IMR-90 (cell line): Measurements from ENCODE around the gene PTBP2. TPM values are rescaled to one million over a fixed set of nuclear protein-coding genes. Genes with fewer than 3 reads are reported as not detected.

Experiments
- ATAC-seq: fragments of 200-7000 bp; cut with Tn5 transposase; 2 replicates; pipeline ENCODE4 v1.9.1; 2020; ENCODE audit warnings: low read depth, mild to moderate bottlenecking, moderate library complexity
- BruUV-seq: library from RNA; stranded (reverse); fragments of 400-500 nt; replicated peaks from 2 replicates; lab custom pipeline; 2021; lab: Mats Ljungman, UMichigan
- CTCF ChIA-PET: fragments of 300-600 bp; formaldehyde crosslinking; extraction: SDS; loops from one replicate; lab custom pipeline; 2021; ENCODE audit warnings: antibody characterized with exemption; lab: Yijun Ruan, JAX
- POLR2A ChIA-PET: fragments of 300-600 bp; sonication (Branson Sonifier 250); formaldehyde crosslinking; loops from one replicate; lab custom pipeline; 2022; ENCODE audit warnings: antibody characterized with exemption; ENCODE audit not compliant: unreplicated experiment; lab: Charles Lee
- DNase-seq: peaks from one replicate; pipeline ENCODE4 v3.0.0; 2013
- H2AFZ ChIP-seq: replicated peaks from 2 replicates; pipeline ENCODE3; 2013; ENCODE audit warnings: low read length, mild to moderate bottlenecking; ENCODE audit not compliant: poor library complexity
- H2AK5ac ChIP-seq: 2 replicates; pipeline ENCODE4 v1.6.1; 2013; ENCODE audit warnings: low read depth, low read length, inconsistent platforms
- H2AK9ac ChIP-seq: replicated peaks from 2 replicates; pipeline ENCODE3; 2013; ENCODE audit warnings: mild to moderate bottlenecking, low read depth, low read length, moderate library complexity; ENCODE audit not compliant: poor library complexity
- H2BK120ac ChIP-seq: 2 replicates; pipeline ENCODE4 v1.6.1; 2013; ENCODE audit warnings: low read depth, low read length, inconsistent platforms
- H2BK15ac ChIP-seq: 3 replicates; pipeline ENCODE4 v1.6.1; 2013; ENCODE audit warnings: low read depth, low read length, inconsistent platforms
- H2BK20ac ChIP-seq: 2 replicates; pipeline ENCODE4 v1.6.1; 2013; ENCODE audit warnings: low read depth, mild to moderate bottlenecking, inconsistent platforms, low read length, moderate library complexity
- H2BK5ac ChIP-seq: 2 replicates; pipeline ENCODE4 v1.6.1; 2013; ENCODE audit warnings: mild to moderate bottlenecking, low read depth, low read length, inconsistent platforms; ENCODE audit not compliant: poor library complexity, severe bottlenecking
- H3K14ac ChIP-seq: replicated peaks from 2 replicates; pipeline ENCODE4 v1.6.1; 2013; ENCODE audit warnings: low read depth, low read length, inconsistent platforms
- H3K18ac ChIP-seq: 2 replicates; pipeline ENCODE4 v1.6.1; 2013; ENCODE audit warnings: low read depth, low read length, control low read depth
- H3K23ac ChIP-seq: 2 replicates; pipeline ENCODE4 v1.6.1; 2013; ENCODE audit warnings: low read depth, low read length, inconsistent platforms
- H3K27ac ChIP-seq: 2 replicates; pipeline ENCODE4 v1.5.1; 2013; ENCODE audit warnings: mild to moderate bottlenecking, control low read depth, low read length; ENCODE audit not compliant: insufficient read depth
- H3K27me3 ChIP-seq: 2 replicates; pipeline ENCODE4 v1.6.1; 2013; ENCODE audit warnings: low read length; ENCODE audit not compliant: control insufficient read depth, insufficient read depth
- H3K36me3 ChIP-seq: 2 replicates; pipeline ENCODE4 v1.6.1; 2013; ENCODE audit warnings: low read length, mixed read lengths; ENCODE audit not compliant: control insufficient read depth, insufficient read depth
- H3K4ac ChIP-seq: 2 replicates; pipeline ENCODE4 v1.6.1; 2013; ENCODE audit warnings: low read depth, low read length, inconsistent platforms
- H3K4me1 ChIP-seq: 2 replicates; pipeline ENCODE4 v1.6.1; 2013; ENCODE audit warnings: low read length, mixed read lengths; ENCODE audit not compliant: control insufficient read depth, insufficient read depth
- H3K4me2 ChIP-seq: 2 replicates; pipeline ENCODE4 v1.6.1; 2013; ENCODE audit warnings: low read depth, mild to moderate bottlenecking, control low read depth, low read length, moderate library complexity
- H3K4me3 ChIP-seq: 2 replicates; pipeline ENCODE4 v1.5.1; 2013; ENCODE audit warnings: low read depth, mild to moderate bottlenecking, control low read depth, low read length, moderate library complexity; ENCODE audit not compliant: insufficient read depth
- H3K56ac ChIP-seq: 2 replicates; pipeline ENCODE4 v1.6.1; 2013; ENCODE audit warnings: low read length, inconsistent platforms; ENCODE audit not compliant: insufficient read depth; ENCODE audit errors: extremely low read depth
- H3K79me1 ChIP-seq, 2 experiments: 2 replicates each; pipeline ENCODE4 v1.6.1; 2013; ENCODE audit warnings: low read length in 2 of 2, inconsistent platforms in 1 of 2, low read depth in 1 of 2
- H3K9ac ChIP-seq: 2 replicates; pipeline ENCODE4 v1.6.1; 2013; ENCODE audit warnings: low read depth, low read length, control low read depth
- H3K9me1 ChIP-seq: 2 replicates; pipeline ENCODE4 v1.6.1; 2013; ENCODE audit warnings: low read length, inconsistent platforms; ENCODE audit not compliant: insufficient read depth
- H3K9me3 ChIP-seq: 2 replicates; pipeline ENCODE4 v1.6.1; 2013; ENCODE audit warnings: low read length; ENCODE audit not compliant: control insufficient read depth, insufficient read depth
- H4K20me1 ChIP-seq: 2 replicates; pipeline ENCODE4 v1.6.1; 2013; ENCODE audit warnings: low read length, inconsistent platforms; ENCODE audit not compliant: insufficient read depth
- H4K5ac ChIP-seq: 2 replicates; pipeline ENCODE4 v1.6.1; 2013; ENCODE audit warnings: mild to moderate bottlenecking, low read depth, low read length, control low read depth
- H4K8ac ChIP-seq, 2 experiments: 2 replicates each; pipeline ENCODE4 v1.6.1; 2013; ENCODE audit warnings: low read depth in 2 of 2, low read length in 2 of 2, control low read depth in 1 of 2, inconsistent platforms in 1 of 2
- H4K91ac ChIP-seq: 2 replicates; pipeline ENCODE4 v1.6.1; 2013; ENCODE audit warnings: low read depth, low read length, inconsistent platforms; ENCODE audit not compliant: insufficient read depth
- CEBPB ChIP-seq: IDR thresholded peaks from 2 replicates; pipeline ENCODE4 v1.6.1; 2012; ENCODE audit warnings: low read depth, low read length, improper control_type of control experiment
- CHD1 ChIP-seq: IDR thresholded peaks from 2 replicates; pipeline ENCODE4 v1.6.1; 2012; ENCODE audit warnings: low read depth, low read length, improper control_type of control experiment
- POLR2A ChIP-seq: IDR thresholded peaks from 2 replicates; pipeline ENCODE4 v1.6.1; 2012; ENCODE audit warnings: mild to moderate bottlenecking, low read depth, low read length
- SMC3 ChIP-seq: fragments of 150-350 bp; IDR thresholded peaks from 2 replicates; pipeline ENCODE4 v1.6.1; 2016; ENCODE audit warnings: low read depth, mild to moderate bottlenecking, antibody characterized with exemption, low read length, moderate library complexity
- WGBS, 2 experiments: methylation state at CpG; one replicate each; pipeline versions ENCODE4 v1.1.5 to v1.1.7; 2013; ENCODE audit warnings: missing lambda C conversion rate in 2 of 2; ENCODE audit not compliant: insufficient read length in 1 of 2; ENCODE audit errors: extremely low coverage in 2 of 2; 5-methylcytosine and 5-hydroxymethylcytosine counted together
- dilution Hi-C: fragments of 300-500 bp; cut with HindIII; formaldehyde crosslinking; loops from one replicate; pipeline ENCODE4 v1.14.3; 2018; ENCODE audit warnings: low sequenced_read_pairs; ENCODE audit not compliant: unreplicated experiment
- in situ Hi-C: fragments of 300-500 bp; cut with MboI; formaldehyde crosslinking; loops from 3 replicates; pipeline ENCODE4 v1.14.3; 2019; ENCODE audit warnings: low sequenced_read_pairs, inconsistent platforms, mixed read lengths
- intact Hi-C: fragments of 100-400 bp; cut with micrococcal nuclease; formaldehyde crosslinking; loops from 2 replicates; pipeline ENCODE4 v1.10.0; 2022
- polyA plus RNA-seq, 3 experiments: library from polyadenylated mRNA; depleted of rRNA; stranded (reverse); fragments of >200 nt; gene quantifications; 2 replicates each; pipeline ENCODE4 v1.2.3, GENCODE V29; 2012; ENCODE audit warnings: low replicate concordance in 1 of 3
- total RNA-seq: library from RNA; depleted of rRNA; stranded (reverse); fragments of >200 nt; gene quantifications from 2 replicates; pipeline ENCODE4 v1.2.3, GENCODE V29; 2012

The PTBP2 gene
- total and polyA plus RNA-seq, 2 of the 4 experiments (the other 2 are of a cell fraction) = 9.7 to 37.8 TPM

DNA sequence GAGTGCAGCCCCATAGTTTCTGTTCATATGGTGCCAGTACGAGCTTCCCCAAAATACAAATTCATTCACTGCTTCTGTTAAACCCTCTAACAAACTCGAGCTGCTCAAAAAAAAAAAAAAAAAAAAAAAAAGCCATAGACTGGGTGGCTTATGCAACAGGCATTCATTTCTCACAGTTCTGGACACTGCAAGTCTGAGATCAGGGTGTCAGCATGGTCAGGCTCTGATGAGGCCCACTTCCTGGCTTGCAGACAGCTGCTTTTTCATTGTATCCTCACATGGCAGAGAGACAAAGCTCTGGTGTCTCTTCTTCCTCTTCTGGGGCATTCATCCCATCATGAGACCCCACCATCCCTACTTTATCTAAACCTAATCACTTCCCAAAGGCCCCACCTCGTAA lies 121.6 kb downstream of the PTBP2 start:
- dilution Hi-C loops (no loop called here), in situ Hi-C loops (no loop called here), intact Hi-C loops (loop anchor here (5.0 kb wide), 1 partner anchor 606 kb away; no protein-coding TSS in a partner anchor)
- Histone ChIP-seq H2BK15ac (no peak overlapping the region), H3K9me3 (no peaks in the 10 kb centered on the region), H4K8ac (no peak overlapping the region), H2BK5ac (no peak overlapping the region), H2BK20ac (no peak overlapping the region), H2BK120ac (no peak overlapping the region), H3K4me2 (no peak overlapping the region), H3K4me1 (peaks cover 2% of the 10 kb centered on the region; the same call in 1 of the 2 replicates), H3K18ac (no peak overlapping the region), H3K9ac (no peak overlapping the region), H4K5ac (no peak overlapping the region), H3K4ac (no peak overlapping the region), H3K27me3 (no peaks in the 10 kb centered on the region), H4K20me1 (no peaks in the 10 kb centered on the region), H3K36me3 (no peaks in the 10 kb centered on the region), H2AFZ (no peak overlapping the region), H4K91ac (no peak overlapping the region), H3K9me1 (no peaks in the 10 kb centered on the region), H2AK5ac (no peak overlapping the region), H3K23ac (no peak overlapping the region; the same call in 1 of the 2 replicates), H3K4me3 (no peak overlapping the region), H3K27ac (no peak overlapping the region), H3K14ac (no peak overlapping the region), H2AK9ac (no peak overlapping the region), H3K56ac (no peak overlapping the region), H3K79me1 (no peaks in the 10 kb centered on the region)
- ChIA-PET CTCF (no interaction called here), POLR2A (no interaction called here)
- peak; percentile 69 for ATAC-seq
- DNase-seq = peak; percentile 57
- no CpG with 5 or more reads among the region's 3 CpGs for WGBS, 2 experiments
- no TSS peak for BruUV-seq
- TF ChIP-seq POLR2A = no peak
- peak; percentile 34; the same call in 1 of the 2 replicates for TF ChIP-seq CEBPB
- no peak for TF ChIP-seq SMC3
- TF ChIP-seq CHD1 = no peak
